GM21528 (cell line): Measurements from ENCODE around the gene FAM110A.
"Not testable (repeated sequence)": the region's sequence is repeated elsewhere in the genome, so short reads cannot be mapped to it uniquely, and the experiment has no call there.

Source experiments
- ATAC-seq: cut with Tn5 transposase; IDR thresholded peaks from one replicate; pipeline ENCODE4 v1.9.1; 2021; ENCODE audit warnings: mild to moderate bottlenecking, moderate library complexity; ENCODE audit not compliant: unreplicated experiment, low FRiP score

The FAM110A gene

GRCh38 chr20:841568-842546 lies 8.3 kb downstream of the FAM110A start:
- no peak for ATAC-seq

DNA sequence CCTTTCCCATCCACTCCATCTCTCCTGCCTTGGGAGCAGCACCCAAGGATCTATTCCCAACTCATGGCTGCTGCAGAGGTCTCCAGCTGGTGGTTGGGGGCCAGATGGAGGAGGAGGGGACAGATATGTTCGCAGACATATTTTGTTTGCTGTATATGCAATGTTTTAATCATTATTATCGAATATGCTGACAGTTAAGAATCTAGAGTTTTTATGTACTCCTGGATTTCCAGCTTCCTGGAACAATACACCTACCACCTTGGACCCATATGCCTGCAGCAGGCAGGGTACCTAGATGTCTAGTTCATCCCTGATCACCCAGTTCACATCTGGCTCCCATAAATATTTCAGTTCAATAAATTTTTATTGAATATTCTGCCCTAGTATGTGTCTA lies 9.0 kb downstream of the FAM110A start:
- no peak for ATAC-seq

GRCh38 chr20:843912-844311 lies 10.4 kb downstream of the FAM110A start:
- peak; percentile 5 for ATAC-seq

- ATAC-seq = peak; percentile 86
Observed at GRCh38 chr20:844473-845225, 11.1 kb downstream of the FAM110A start.

DNA sequence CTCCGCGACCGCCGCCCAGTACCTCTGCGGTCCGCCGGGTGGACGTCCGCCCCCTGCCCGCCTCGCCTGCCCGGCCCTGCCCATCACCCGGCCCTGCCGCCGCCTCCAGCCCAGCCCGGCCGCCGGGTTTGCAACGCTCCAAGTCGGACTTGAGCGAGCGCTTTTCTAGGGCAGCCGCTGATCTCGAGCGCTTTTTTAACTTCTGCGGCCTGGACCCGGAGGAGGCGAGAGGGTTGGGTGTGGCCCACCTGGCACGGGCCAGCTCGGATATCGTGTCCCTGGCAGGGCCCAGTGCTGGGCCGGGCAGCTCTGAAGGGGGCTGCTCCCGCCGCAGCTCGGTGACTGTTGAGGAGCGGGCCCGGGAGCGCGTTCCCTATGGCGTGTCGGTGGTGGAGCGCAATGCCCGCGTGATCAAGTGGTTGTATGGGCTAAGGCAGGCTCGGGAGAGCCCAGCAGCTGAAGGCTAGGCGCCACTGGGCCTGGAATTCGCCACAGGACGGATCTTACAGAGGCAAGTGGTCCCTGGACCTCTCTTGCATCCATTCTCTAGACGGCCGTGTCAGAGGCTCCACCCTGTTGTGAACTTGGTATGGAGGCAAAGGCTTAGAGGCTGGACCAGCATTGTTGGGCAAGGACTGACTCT lies 11.8 kb downstream of the FAM110A start:
- ATAC-seq = no peak

DNA sequence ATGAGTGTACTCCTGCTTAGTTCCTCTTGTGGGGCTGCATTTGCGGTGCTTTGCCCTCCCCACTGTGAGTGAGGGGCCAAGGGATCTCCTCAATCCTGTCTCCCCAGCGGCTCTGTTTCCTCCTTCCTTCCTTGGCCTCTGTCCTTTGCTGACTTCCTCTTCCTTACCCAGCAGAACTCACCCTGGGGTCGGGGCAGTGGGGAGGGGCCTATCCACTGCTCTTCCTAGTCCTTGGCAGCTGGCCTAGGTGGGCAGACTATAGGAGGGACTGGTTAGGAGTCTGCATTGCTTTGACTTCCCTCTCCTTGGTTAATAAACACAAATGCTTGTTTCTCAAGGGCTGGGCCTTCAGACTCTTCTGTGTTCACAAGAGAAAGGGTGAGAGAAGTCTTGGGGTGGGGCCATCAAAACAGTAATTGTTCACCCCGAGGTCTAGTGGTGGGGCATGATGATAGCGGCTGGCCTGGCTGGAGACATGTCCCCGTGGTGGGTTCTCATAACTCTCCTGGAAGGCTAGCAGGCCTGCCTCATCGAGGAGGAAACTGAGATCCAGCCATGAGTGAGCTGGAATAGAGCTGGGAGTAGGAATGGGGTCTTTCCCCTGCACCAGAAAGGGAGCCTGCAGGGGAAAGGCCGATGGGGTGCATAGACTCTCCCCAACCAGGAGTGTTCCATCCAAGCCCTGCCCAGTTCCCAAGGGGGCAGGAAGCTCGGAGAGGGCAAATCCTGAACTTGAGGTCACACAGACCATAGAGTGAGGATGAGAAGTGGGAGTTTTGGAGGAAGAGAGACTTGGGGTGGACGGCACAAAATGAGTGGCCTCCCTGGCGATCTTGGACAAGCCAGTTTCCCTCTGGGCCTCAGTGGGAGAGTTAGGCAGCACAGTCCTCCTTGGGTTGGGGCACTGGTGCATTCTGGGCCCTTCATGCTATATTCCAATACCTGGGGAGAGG lies 12.7 kb downstream of the FAM110A start:
- no peak for ATAC-seq

GRCh38 chr20:846894-847278 lies 13.4 kb downstream of the FAM110A start:
- no peak for ATAC-seq

GRCh38 chr20:848193-848592 lies 14.7 kb downstream of the FAM110A start:
- ATAC-seq = no peak

- ATAC-seq = not testable (repeated sequence)
Observed at GRCh38 chr20:848731-849130, 15.2 kb downstream of the FAM110A start.

GRCh38 chr20:853406-853996 lies 20.0 kb downstream of the FAM110A start:
- ATAC-seq = no peak

DNA sequence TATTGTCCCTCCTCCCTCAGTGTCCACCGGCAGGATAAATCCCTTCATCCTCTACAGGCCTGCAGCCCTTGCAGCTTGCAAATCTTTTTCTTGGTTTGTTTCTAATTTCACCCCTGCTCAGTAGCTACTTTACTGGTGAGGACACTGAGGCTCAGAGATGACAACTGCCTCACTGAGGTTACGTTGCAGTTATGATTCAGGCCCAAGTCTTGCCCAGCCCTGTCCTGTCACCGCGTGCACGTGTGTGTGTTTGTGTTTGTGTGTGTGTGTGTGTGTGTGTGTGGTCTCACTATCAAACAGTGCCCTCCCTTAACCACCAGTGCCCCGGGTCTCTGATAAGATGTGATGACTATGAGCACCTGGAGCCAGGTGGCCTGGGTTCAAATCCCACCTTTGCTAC lies 21.1 kb downstream of the FAM110A start:
- ATAC-seq = no peak

GRCh38 chr20:855466-856360 lies 22.2 kb downstream of the FAM110A start:
- ATAC-seq = no peak

DNA sequence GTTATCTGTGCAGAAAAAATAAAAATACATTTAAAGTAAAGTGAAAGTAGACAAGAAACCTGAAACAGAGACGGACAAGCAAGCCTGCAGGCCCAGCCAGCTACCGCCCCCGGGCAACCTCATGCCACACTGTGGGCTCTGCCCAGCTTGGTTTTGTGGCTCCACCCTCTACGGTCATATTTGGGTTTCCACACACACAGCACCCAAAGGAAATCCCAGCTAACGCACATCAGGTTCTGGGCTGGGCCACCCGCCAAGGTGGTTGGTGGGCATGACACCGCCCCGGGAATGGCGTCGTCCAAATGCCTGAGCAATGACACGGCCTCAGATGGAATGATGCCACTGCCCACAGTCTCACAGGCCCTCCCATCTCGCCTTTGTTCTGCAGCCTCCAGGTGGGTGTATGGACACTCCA lies 22.9 kb downstream of the FAM110A start:
- ATAC-seq = no peak

GRCh38 chr20:858011-858410 lies 24.5 kb downstream of the FAM110A start:
- ATAC-seq = no peak

GRCh38 chr20:859751-860231 lies 26.3 kb downstream of the FAM110A start:
- no peak for ATAC-seq

GRCh38 chr20:860891-861290 lies 27.4 kb downstream of the FAM110A start:
- no peak for ATAC-seq

DNA sequence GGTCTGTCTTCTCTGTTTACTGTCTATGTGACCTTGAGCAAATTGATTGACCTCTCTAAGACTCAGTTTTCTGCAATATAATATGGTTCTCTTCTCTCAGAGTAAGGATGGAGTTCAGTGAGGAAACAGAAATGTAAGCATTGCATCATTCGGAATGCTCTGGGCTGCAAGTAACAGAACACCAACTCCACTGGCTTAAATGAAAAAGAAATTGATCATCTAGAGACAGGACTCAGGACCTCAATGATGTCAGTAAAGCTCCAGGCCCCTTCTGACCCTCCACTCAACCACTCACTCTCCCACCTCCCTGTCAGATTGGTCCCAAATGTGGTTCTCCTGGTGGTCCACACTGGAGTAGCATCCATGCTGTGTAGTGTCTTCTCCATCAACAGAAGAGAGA lies 31.9 kb downstream of the FAM110A start:
- ATAC-seq = no peak

DNA sequence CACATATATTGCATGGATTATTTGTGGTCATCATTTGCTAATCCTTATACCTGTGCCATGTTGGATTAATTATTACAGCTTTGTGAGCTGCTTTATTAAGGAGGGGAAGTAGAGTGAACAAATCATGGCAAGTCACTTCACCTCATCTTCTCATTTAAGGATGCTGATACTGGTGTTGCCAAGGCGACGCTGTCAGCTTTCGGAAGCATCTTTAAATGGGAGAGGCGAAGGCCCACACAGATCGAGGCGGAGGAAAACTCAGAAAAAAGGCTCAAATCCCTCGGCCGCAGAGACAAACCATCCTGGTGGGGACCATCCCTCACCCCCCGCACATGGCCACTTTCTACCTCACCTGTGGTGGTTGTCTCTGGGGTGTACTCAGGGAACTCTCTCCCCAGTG lies 34.8 kb downstream of the FAM110A start:
- no peak for ATAC-seq
